Skeletal muscle tissue (tissue), 4 donors: ENCODE data around the gene DNAH14. TPM values are rescaled to one million over a fixed set of nuclear protein-coding genes. Genes with fewer than 3 reads are reported as not detected.

Experiments
- H3K27ac ChIP-seq: one replicate; pipeline ENCODE4 v1.7.0; 2013; ENCODE audit warnings: mild to moderate bottlenecking, low read depth, low read length, inconsistent platforms
- H3K27me3 ChIP-seq, 3 donors: one replicate each; pipeline ENCODE4 v1.7.0; 2013; ENCODE audit warnings: low read length in 3 of 3; ENCODE audit not compliant: control insufficient read depth in 3 of 3, insufficient read depth in 3 of 3
- H3K36me3 ChIP-seq, 3 donors: one replicate each; pipeline ENCODE4 v1.7.0; 2013; ENCODE audit warnings: low read length in 3 of 3; ENCODE audit not compliant: control insufficient read depth in 3 of 3, insufficient read depth in 3 of 3
- H3K4me1 ChIP-seq, 3 donors: one replicate each; pipeline ENCODE4 v1.7.0; 2013; ENCODE audit warnings: low read length in 3 of 3, mild to moderate bottlenecking in 3 of 3; ENCODE audit not compliant: control insufficient read depth in 3 of 3, insufficient read depth in 3 of 3
- H3K4me3 ChIP-seq, 3 donors: one replicate each; pipeline ENCODE4 v1.7.0; 2013; ENCODE audit warnings: low read length in 3 of 3
- H3K9ac ChIP-seq, 3 donors: one replicate each; pipeline ENCODE4 v1.7.0; 2013; ENCODE audit warnings: low read length in 3 of 3, mild to moderate bottlenecking in 3 of 3, moderate library complexity in 2 of 3, low read depth in 1 of 3
- H3K9me3 ChIP-seq, 3 donors: one replicate each; pipeline ENCODE4 v1.7.0; 2013; ENCODE audit warnings: low read length in 3 of 3; ENCODE audit not compliant: control insufficient read depth in 3 of 3
- total RNA-seq: library from RNA; depleted of rRNA; stranded (reverse); fragments of >200 nt; gene quantifications from one replicate; pipeline ENCODE4 v1.2.3, GENCODE V29; 2014
- donor health status: Osteomylitis.

Gene DNAH14
- total RNA-seq, 1 donor from 2014 or later, result 12.5 TPM

- Histone ChIP-seq H3K4me1 (no peaks in the 10 kb centered on the region), H3K27ac (no peak overlapping the region), H3K9me3 (no peaks in the 10 kb centered on the region), H3K9ac (no peak overlapping the region), H3K36me3 (no peaks in the 10 kb centered on the region), H3K4me3 (no peak overlapping the region), H3K27me3 (no peaks in the 10 kb centered on the region)
Measured at GRCh38 chr1:225361176-225361575, 431.7 kb downstream of the DNAH14 start.

DNA sequence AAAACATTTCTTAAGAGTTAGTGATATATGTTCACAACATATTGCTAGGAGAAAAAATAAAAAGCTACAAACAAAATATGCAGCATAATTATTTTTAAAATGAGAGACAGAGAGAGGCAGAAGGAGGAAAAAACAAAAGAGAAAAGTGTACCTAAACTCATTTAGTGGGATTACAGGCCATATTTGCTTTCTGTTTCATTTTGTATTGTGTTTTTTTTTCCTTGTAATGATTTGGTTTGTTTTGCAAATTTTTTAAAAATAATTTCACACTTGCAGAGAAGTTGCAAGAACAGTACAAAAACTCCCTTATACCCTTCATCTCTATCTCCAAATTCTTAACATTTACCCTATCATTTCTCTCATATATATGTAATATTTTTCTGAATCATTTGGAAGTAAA lies 433.3 kb downstream of the DNAH14 start:
- no peak overlapping the region for H3K27ac ChIP-seq
- H3K9ac ChIP-seq, result no peak overlapping the region
- no peaks in the 10 kb centered on the region for H3K4me1 ChIP-seq
- H3K27me3 ChIP-seq, result no peaks in the 10 kb centered on the region
- no peaks in the 10 kb centered on the region for H3K9me3 ChIP-seq
- no peak overlapping the region for H3K4me3 ChIP-seq
- H3K36me3 ChIP-seq, result no peaks in the 10 kb centered on the region

DNA sequence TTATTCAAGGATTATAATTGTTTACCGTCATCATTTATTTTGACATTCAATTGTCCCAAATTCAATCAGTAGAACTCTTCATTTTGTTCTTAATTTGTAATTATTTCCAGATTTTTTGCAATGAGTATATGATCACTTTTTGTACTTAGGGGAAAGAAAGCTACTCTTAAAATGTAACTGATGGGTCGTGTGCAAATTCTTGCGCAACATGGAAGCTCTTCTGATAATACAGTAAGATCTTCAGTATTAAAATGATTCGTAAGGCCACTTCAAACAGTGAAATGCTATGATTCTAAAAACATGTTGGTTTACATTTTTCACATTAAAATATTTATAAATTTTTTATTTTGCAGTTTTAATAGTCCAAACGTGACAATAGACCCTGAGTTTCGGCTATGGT lies 435.0 kb downstream of the DNAH14 start:
- Histone ChIP-seq H3K4me3 (no peak overlapping the region), H3K27ac (no peak overlapping the region), H3K9me3 (no peaks in the 10 kb centered on the region), H3K27me3 (no peaks in the 10 kb centered on the region), H3K4me1 (no peaks in the 10 kb centered on the region), H3K36me3 (no peaks in the 10 kb centered on the region), H3K9ac (no peak overlapping the region)

GRCh38 chr1:225366018-225366417 lies 436.5 kb downstream of the DNAH14 start:
- H3K27ac ChIP-seq, result no peak overlapping the region
- no peaks in the 10 kb centered on the region for H3K36me3 ChIP-seq
- H3K27me3 ChIP-seq, result no peaks in the 10 kb centered on the region
- no peak overlapping the region for H3K9ac ChIP-seq
- H3K9me3 ChIP-seq, result no peaks in the 10 kb centered on the region
- no peaks in the 10 kb centered on the region for H3K4me1 ChIP-seq
- no peak overlapping the region for H3K4me3 ChIP-seq

DNA sequence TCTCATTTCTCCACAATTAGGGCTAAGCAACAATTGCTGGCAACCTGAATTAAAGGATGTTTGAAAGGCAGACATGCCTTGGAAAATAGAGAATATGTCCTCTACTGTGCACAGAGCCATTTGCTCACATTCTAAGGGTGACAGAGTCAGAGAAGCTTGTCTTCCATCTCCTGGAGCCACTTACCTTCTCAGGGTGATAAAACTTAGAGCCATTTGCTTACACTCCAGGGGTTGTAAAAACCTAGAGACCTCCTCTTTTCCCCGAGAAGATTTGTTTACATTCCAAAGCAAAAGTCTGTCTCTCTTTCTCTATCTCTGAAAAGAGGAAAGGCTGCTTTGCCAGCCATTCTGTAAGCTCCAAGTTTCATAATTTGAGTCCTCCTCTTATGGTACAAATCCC lies 437.1 kb downstream of the DNAH14 start:
- H3K27ac ChIP-seq, result no peak overlapping the region
- H3K4me1 ChIP-seq, result no peaks in the 10 kb centered on the region
- H3K9me3 ChIP-seq, result no peaks in the 10 kb centered on the region
- H3K27me3 ChIP-seq, result no peaks in the 10 kb centered on the region
- no peaks in the 10 kb centered on the region for H3K36me3 ChIP-seq
- H3K9ac ChIP-seq, result no peak overlapping the region
- no peak overlapping the region for H3K4me3 ChIP-seq

- Histone ChIP-seq H3K9ac (no peak overlapping the region), H3K4me3 (no peak overlapping the region), H3K9me3 (no peaks in the 10 kb centered on the region), H3K36me3 (no peaks in the 10 kb centered on the region), H3K27me3 (no peaks in the 10 kb centered on the region), H3K27ac (no peak overlapping the region), H3K4me1 (no peaks in the 10 kb centered on the region)
Measured at GRCh38 chr1:225368036-225368552, 438.6 kb downstream of the DNAH14 start.

DNA sequence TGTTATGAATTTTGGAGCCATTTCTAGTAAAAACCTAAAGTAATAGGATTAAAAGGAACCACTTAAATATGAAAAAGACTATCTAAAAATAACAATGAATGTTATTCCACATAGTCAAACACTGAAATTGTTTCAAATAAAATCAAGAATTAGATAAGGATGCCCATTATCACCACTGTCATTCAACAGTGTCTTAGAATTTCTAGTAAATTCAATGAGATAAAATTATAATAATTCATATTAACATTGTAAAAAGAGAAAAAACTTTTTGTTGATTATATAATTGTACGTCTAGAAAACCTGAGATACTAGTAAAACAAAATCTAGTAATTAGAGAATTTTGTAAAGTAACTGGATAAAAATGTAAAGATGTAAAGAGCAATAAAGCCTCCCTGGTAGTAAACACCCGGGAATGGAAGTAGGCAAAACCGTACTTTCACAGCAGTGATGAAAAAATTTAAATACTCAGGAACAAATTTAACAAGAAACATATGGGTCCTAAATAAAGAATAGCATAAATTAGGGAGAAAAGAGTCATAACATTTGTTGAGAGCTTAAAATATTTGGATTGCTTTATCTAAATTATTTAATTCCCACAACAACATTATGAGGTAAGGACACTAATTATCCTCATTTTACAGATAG lies 442.0 kb downstream of the DNAH14 start:
- Histone ChIP-seq H3K27me3 (no peaks in the 10 kb centered on the region), H3K27ac (no peak overlapping the region), H3K4me3 (no peak overlapping the region), H3K4me1 (no peaks in the 10 kb centered on the region), H3K9me3 (no peaks in the 10 kb centered on the region), H3K9ac (no peak overlapping the region), H3K36me3 (no peaks in the 10 kb centered on the region)

GRCh38 chr1:225373155-225373554 lies 443.7 kb downstream of the DNAH14 start:
- Histone ChIP-seq H3K27me3 (no peaks in the 10 kb centered on the region), H3K36me3 (no peaks in the 10 kb centered on the region), H3K9ac (no peak overlapping the region), H3K4me1 (no peaks in the 10 kb centered on the region), H3K9me3 (no peaks in the 10 kb centered on the region), H3K27ac (no peak overlapping the region), H3K4me3 (no peak overlapping the region)

- Histone ChIP-seq H3K27ac (no peak overlapping the region), H3K4me3 (no peak overlapping the region), H3K9ac (no peak overlapping the region), H3K36me3 (no peaks in the 10 kb centered on the region), H3K4me1 (no peaks in the 10 kb centered on the region), H3K27me3 (no peaks in the 10 kb centered on the region), H3K9me3 (no peaks in the 10 kb centered on the region)
Measured at GRCh38 chr1:225374996-225375395, 445.5 kb downstream of the DNAH14 start.

GRCh38 chr1:225378880-225379279 lies 449.4 kb downstream of the DNAH14 start:
- Histone ChIP-seq H3K4me3 (no peak overlapping the region), H3K9ac (no peak overlapping the region), H3K27me3 (no peaks in the 10 kb centered on the region), H3K36me3 (no peaks in the 10 kb centered on the region), H3K4me1 (no peaks in the 10 kb centered on the region), H3K9me3 (no peaks in the 10 kb centered on the region), H3K27ac (no peak overlapping the region)
